Kasumi-1 (cell line): Measurements from ENCODE around the gene SSC4D.
"Not testable (repeated sequence)": the region's sequence is repeated elsewhere in the genome, so short reads cannot be mapped to it uniquely, and the experiment has no call there.

Experiments used
- DNase-seq, 2 experiments: peaks; one replicate each; lab custom pipeline; 2025; lab: John Stamatoyannopoulos, UW

SSC4D gene

GRCh38 chr7:76409537-76409936 lies at the start of gene SSC4D:
TSS of gene SSC4D (minus strand) at chr7:76409697. CDS start at chr7:76404439, 5,258 bp downstream.
- DNase-seq: no peak

GRCh38 chr7:76458504-76458903 lies 49.0 kb upstream of the SSC4D start:
- DNase-seq: not testable (repeated sequence)

- DNase-seq: not testable (repeated sequence)
Measured at GRCh38 chr7:76457017-76457416, 47.5 kb upstream of the SSC4D start.

GRCh38 chr7:76445577-76446008 lies 36.1 kb upstream of the SSC4D start:
- DNase-seq: peak; percentile 58 to 70

- DNase-seq: not testable (repeated sequence)
Measured at GRCh38 chr7:76443846-76444245, 34.3 kb upstream of the SSC4D start.

GRCh38 chr7:76442664-76443446 lies 33.4 kb upstream of the SSC4D start:
- not testable (repeated sequence) for DNase-seq

- DNase-seq: not testable (repeated sequence)
Measured at GRCh38 chr7:76441792-76442191, 32.3 kb upstream of the SSC4D start.

GRCh38 chr7:76440404-76440803 lies 30.9 kb upstream of the SSC4D start:
- DNase-seq: not testable (repeated sequence)

- not testable (repeated sequence) for DNase-seq
Measured at GRCh38 chr7:76439120-76439888, 29.8 kb upstream of the SSC4D start.

- DNase-seq: peak; percentile 76 to 79
Measured at GRCh38 chr7:76437873-76438272, 28.4 kb upstream of the SSC4D start.

GRCh38 chr7:76430836-76431235 lies 21.3 kb upstream of the SSC4D start:
- no peak for DNase-seq

- no peak for DNase-seq
Measured at GRCh38 chr7:76430211-76430610, 20.7 kb upstream of the SSC4D start.

- DNase-seq: peak; percentile 85 to 93
Measured at GRCh38 chr7:76428868-76429805, 19.6 kb upstream of the SSC4D start.

- DNase-seq: no peak
Measured at GRCh38 chr7:76428149-76428823, 18.8 kb upstream of the SSC4D start.

- no peak for DNase-seq
Measured at GRCh38 chr7:76427635-76428034, 18.1 kb upstream of the SSC4D start.

- no peak for DNase-seq
Measured at GRCh38 chr7:76426246-76426645, 16.7 kb upstream of the SSC4D start.

GRCh38 chr7:76425558-76425957 lies 16.1 kb upstream of the SSC4D start:
- DNase-seq: not testable (repeated sequence)

- no peak for DNase-seq
Measured at GRCh38 chr7:76425156-76425555, 15.7 kb upstream of the SSC4D start.

- DNase-seq: no peak
Measured at GRCh38 chr7:76424413-76425111, 15.1 kb upstream of the SSC4D start, which contains the start of gene ZP3. TSS of gene ZP3 (plus strand) at chr7:76424950. CDS start at chr7:76424965, 15 bp downstream.

GRCh38 chr7:76423666-76424412 lies 14.3 kb upstream of the SSC4D start:
- DNase-seq: no peak
